Ovary (tissue), 9 donors: ENCODE measurements around the gene CNGA1. TPM values are rescaled to one million over a fixed set of nuclear protein-coding genes. Genes with fewer than 3 reads are reported as not detected.

Experiments used
- DNase-seq, 5 donors: peaks; one replicate each; pipeline ENCODE4 v3.0.0-alpha.2; 2019 to 2020
- H3K27ac ChIP-seq, 2 donors: fragments of 200-600 bp; one replicate each; pipeline versions ENCODE4 v1.5.1 to v1.8.0; 2019 to 2022
- H3K27me3 ChIP-seq: fragments of 200-600 bp; one replicate; pipeline ENCODE4 v1.8.0; 2022
- H3K36me3 ChIP-seq: fragments of 200-600 bp; sonication (generic); one replicate; pipeline ENCODE4 v1.5.1; 2019
- H3K4me1 ChIP-seq: one replicate; pipeline ENCODE4 v1.8.1; 2013; ENCODE audit warnings: mild to moderate bottlenecking, moderate library complexity; ENCODE audit not compliant: insufficient read depth
- H3K4me3 ChIP-seq: fragments of 200-600 bp; sonication (generic); one replicate; pipeline ENCODE4 v1.5.1; 2017
- H3K9me3 ChIP-seq, 2 donors: fragments of 200-600 bp in 1 of 2; sonication (generic) in 1 of 2; one replicate each; pipeline versions ENCODE4 v1.5.1 to v1.8.1; 2013 to 2019; ENCODE audit warnings: mild to moderate bottlenecking in 1 of 2, moderate library complexity in 1 of 2
- CTCF ChIP-seq, 3 donors: fragments of 450-650 bp in 2 of 3; fragments of 200-600 bp in 1 of 3; IDR thresholded peaks; one replicate each; pipeline versions ENCODE4 v1.5.1 to v1.8.0; 2016 to 2022; ENCODE audit warnings: antibody characterized with exemption in 3 of 3, mild to moderate bottlenecking in 1 of 3
- EP300 ChIP-seq: sonication (generic); formaldehyde crosslinking; IDR thresholded peaks from one replicate; pipeline ENCODE4 v1.6.1; 2017; ENCODE audit warnings: antibody characterized with exemption
- POLR2A ChIP-seq: fragments of 450-650 bp; IDR thresholded peaks from one replicate; pipeline ENCODE4 v1.6.1; 2017; ENCODE audit warnings: antibody characterized with exemption, mild to moderate bottlenecking, moderate library complexity
- WGBS, 3 donors: extraction: QIAGEN DNeasy Blood & Tissue Kit in 1 of 3; methylation state at CpG; one replicate each; pipeline versions ENCODE4 v1.1.5 to v1.1.7; 2013 to 2017; 5-methylcytosine and 5-hydroxymethylcytosine counted together
- intact Hi-C, 4 donors: fragments of 100-400 bp; cut with DNase I; formaldehyde crosslinking; loops; one replicate each; pipeline versions ENCODE4 v1.11.0 to v1.15.1; 2022 to 2023
- polyA plus RNA-seq, 2 donors: library from polyadenylated mRNA; stranded (reverse); fragments of 200-250 nt in 1 of 2; fragments of 350-450 nt in 1 of 2; fragmentation: Illumina TruSeq in 1 of 2; extraction: RNeasy Lipid Tissue Mini Kit (QIAGEN cat#74804) in 1 of 2; gene quantifications; one replicate each; pipeline ENCODE4 v1.2.3, GENCODE V29; 2013 to 2014
- total RNA-seq, 7 donors: library from RNA; depleted of rRNA in 2 of 7; stranded (reverse); fragments of >200 nt in 2 of 7; fragmentation: NEBNext Ultra II Directional in 3 of 7; extraction: Animal tissue kit (Norgen Biotek cat#: 25700) in 3 of 7; gene quantifications; one replicate each; pipeline versions ENCODE4 v1.1.0 to v1.2.4, GENCODE V29; 2016 to 2023
- donor health status: DM: no; HTN: no; CAD: no; lungs with moderate emphysema.
- donor health status: DM: no; HTN: no; CAD: no.
- donor health status: Bipolar disorder and iron deficiency.
- donor health status: DM: yes; HTN: yes; CAD: no.
- donor health status: DM: no; HTN: no; CAD: no.
- donor health status: DM: yes; HTN: yes; CAD: no.

Gene CNGA1
- total and polyA plus RNA-seq, 9 donors = 0.02 to 1.0 (median 0.11) TPM; not detected in 4

GRCh38 chr4:47913330-47913729 lies 103.2 kb downstream of the CNGA1 start:
- DNase-seq = no peak
- 14 to 16% (median 15%) methylated on average over 4 of the region's 4 CpGs for WGBS, 3 donors
- no peaks in the 10 kb centered on the region for H3K9me3 ChIP-seq
- intact Hi-C loops = no loop called here
- no peak overlapping the region for H3K27ac ChIP-seq
- peak overlapping the region; percentile 96 for H3K4me3 ChIP-seq
- H3K4me1 ChIP-seq = peaks cover 6% of the 10 kb centered on the region
- H3K27me3 ChIP-seq = no peaks in the 10 kb centered on the region
- H3K36me3 ChIP-seq = no peaks in the 10 kb centered on the region
- no peak for TF ChIP-seq POLR2A
- no peak for TF ChIP-seq CTCF (IDR thresholded peaks at IDR 0.05)
- TF ChIP-seq EP300 = no peak

- 0 to 41% (median 0%) methylated on average over 1 of the region's 1 CpG for WGBS, 3 donors
- intact Hi-C loops = no loop called here
- no peak overlapping the region for H3K27ac ChIP-seq
- no peaks in the 10 kb centered on the region for H3K4me1 ChIP-seq
- no peaks in the 10 kb centered on the region for H3K9me3 ChIP-seq
- H3K36me3 ChIP-seq = no peaks in the 10 kb centered on the region
- DNase-seq = no peak
- H3K27me3 ChIP-seq = no peaks in the 10 kb centered on the region
- TF ChIP-seq EP300 = no peak
- no peak for TF ChIP-seq POLR2A
- no peak for TF ChIP-seq CTCF (IDR thresholded peaks at IDR 0.05)
- H3K4me3 ChIP-seq = no peak overlapping the region
Measured at GRCh38 chr4:47907089-47907646, 109.3 kb downstream of the CNGA1 start.

- no peak for DNase-seq
- WGBS, 3 donors = 59 to 67% (median 66%) methylated on average over 1 of the region's 1 CpG
- TF ChIP-seq CTCF (IDR thresholded peaks at IDR 0.05) (no peak), EP300 (no peak), POLR2A (no peak)
- no peak overlapping the region for H3K4me3 ChIP-seq
- no peaks in the 10 kb centered on the region for H3K4me1 ChIP-seq
- intact Hi-C loops = no loop called here
- H3K27ac ChIP-seq = no peak overlapping the region
- no peaks in the 10 kb centered on the region for H3K36me3 ChIP-seq
- no peaks in the 10 kb centered on the region for H3K27me3 ChIP-seq
- no peaks in the 10 kb centered on the region for H3K9me3 ChIP-seq
Measured at GRCh38 chr4:47899639-47900038, 116.8 kb downstream of the CNGA1 start.

GRCh38 chr4:47891928-47892327 lies 124.6 kb downstream of the CNGA1 start:
- Histone ChIP-seq H3K27ac (no peak overlapping the region), H3K9me3 (no peaks in the 10 kb centered on the region), H3K27me3 (no peaks in the 10 kb centered on the region), H3K4me3 (no peak overlapping the region), H3K36me3 (no peaks in the 10 kb centered on the region), H3K4me1 (no peaks in the 10 kb centered on the region)
- 95 to 100% (median 96%) methylated on average over 1 of the region's 1 CpG for WGBS, 3 donors
- DNase-seq = no peak
- TF ChIP-seq EP300 (no peak), CTCF (IDR thresholded peaks at IDR 0.05) (no peak), POLR2A (no peak)
- intact Hi-C loops = no loop called here

Other genes starting within 250 kb of the CNGA1 start
- 1 to 10 TPM in 2 of 7 donors, under 1 TPM in 4, not detected in 1; 0.20 to 7.2 (median 0.66) TPM for gene CORIN, start 178.6 kb downstream of the CNGA1 start, total RNA-seq
- 1 to 10 TPM in 1 of 2 donors, under 1 TPM in 1; 0.91 to 7.9 TPM for gene CORIN, start 178.6 kb downstream of the CNGA1 start, polyA plus RNA-seq
- 10 to 100 TPM; 10.6 to 15.7 (median 14.5) TPM for gene NFXL1, start 102.1 kb downstream of the CNGA1 start, total RNA-seq
- gene NFXL1, start 102.1 kb downstream of the CNGA1 start, polyA plus RNA-seq = 1 to 10 TPM; 5.8 to 7.0 TPM
- gene NIPAL1, start 91 bp upstream of the CNGA1 start, total RNA-seq = 1 to 10 TPM in 2 of 7 donors, under 1 TPM in 3, not detected in 2; 0.05 to 1.8 (median 0.74) TPM
- gene NIPAL1, start 91 bp upstream of the CNGA1 start, polyA plus RNA-seq = under 1 TPM; 0.15 TPM
- gene TXK, start 117.6 kb upstream of the CNGA1 start, total RNA-seq = 1 to 10 TPM in 3 of 7 donors, under 1 TPM in 4; 0.13 to 2.3 (median 0.33) TPM
- gene TXK, start 117.6 kb upstream of the CNGA1 start, polyA plus RNA-seq = under 1 TPM; 0.11 to 0.25 TPM